H9 (cell line): ENCODE measurements around the gene MAP2K7. TPM values are rescaled to one million over a fixed set of nuclear protein-coding genes. Genes with fewer than 3 reads are reported as not detected.

Experiments used
- DNase-seq: peaks from one replicate; pipeline ENCODE4 v3.0.0-alpha.2; 2017
- H2AFZ ChIP-seq: one replicate; pipeline ENCODE4 v1.6.1; 2013; ENCODE audit warnings: mild to moderate bottlenecking, low read length, control low read depth, moderate library complexity
- H2AK5ac ChIP-seq: 2 replicates; pipeline ENCODE4 v1.6.1; 2013; ENCODE audit warnings: low read length, control low read depth, mixed read lengths; ENCODE audit not compliant: insufficient read length
- H2BK120ac ChIP-seq: one replicate; pipeline ENCODE4 v1.6.1; 2013; ENCODE audit warnings: low read depth, mild to moderate bottlenecking, low read length, control low read depth, inconsistent platforms; ENCODE audit not compliant: poor library complexity, severe bottlenecking
- H2BK12ac ChIP-seq: 2 replicates; pipeline ENCODE4 v1.6.1; 2013; ENCODE audit warnings: low read length, control low read depth, mixed read lengths, low read depth; ENCODE audit not compliant: insufficient read length
- H2BK15ac ChIP-seq: 2 replicates; pipeline ENCODE4 v1.6.1; 2013; ENCODE audit warnings: low read depth, low read length, control low read depth
- H2BK20ac ChIP-seq: one replicate; pipeline ENCODE4 v1.6.1; 2013; ENCODE audit warnings: low read depth, mild to moderate bottlenecking, low read length, control low read depth, inconsistent platforms; ENCODE audit not compliant: poor library complexity, severe bottlenecking
- H2BK5ac ChIP-seq: 2 replicates; pipeline ENCODE4 v1.6.1; 2013; ENCODE audit warnings: low read length, control low read depth, mixed read lengths; ENCODE audit not compliant: insufficient read length
- H3K14ac ChIP-seq: 2 replicates; pipeline ENCODE4 v1.6.1; 2013; ENCODE audit warnings: low read length, control low read depth; ENCODE audit not compliant: insufficient read depth
- H3K18ac ChIP-seq: 2 replicates; pipeline ENCODE4 v1.6.1; 2013; ENCODE audit warnings: low read depth, mild to moderate bottlenecking, mixed read lengths, low read length, control low read depth; ENCODE audit not compliant: insufficient read length
- H3K23ac ChIP-seq: 2 replicates; pipeline ENCODE4 v1.6.1; 2013; ENCODE audit warnings: low read length, control low read depth, mixed read lengths, low read depth; ENCODE audit not compliant: insufficient read length
- H3K23me2 ChIP-seq: 2 replicates; pipeline ENCODE4 v1.6.1; 2013; ENCODE audit warnings: low read depth, mild to moderate bottlenecking, mixed read lengths, low read length, control low read depth; ENCODE audit not compliant: insufficient read length, poor library complexity, severe bottlenecking
- H3K27ac ChIP-seq: 2 replicates; pipeline ENCODE4 v1.5.1; 2013; ENCODE audit warnings: low read length, control low read depth, mixed read lengths, low read depth; ENCODE audit not compliant: insufficient read length
- H3K27me3 ChIP-seq: 2 replicates; pipeline ENCODE4 v1.6.1; 2013; ENCODE audit warnings: low read length, control low read depth, inconsistent platforms; ENCODE audit not compliant: insufficient read depth
- H3K4ac ChIP-seq: 2 replicates; pipeline ENCODE4 v1.6.1; 2013; ENCODE audit warnings: low read depth, mild to moderate bottlenecking, control low read depth, inconsistent platforms, low read length, moderate library complexity
- H3K4me1 ChIP-seq: 2 replicates; pipeline ENCODE4 v1.6.1; 2013; ENCODE audit warnings: low read length, control low read depth, inconsistent platforms; ENCODE audit not compliant: insufficient read depth
- H3K4me2 ChIP-seq: 2 replicates; pipeline ENCODE4 v1.6.1; 2013; ENCODE audit warnings: low read length, control low read depth, mixed read lengths; ENCODE audit not compliant: insufficient read length, insufficient read depth
- H3K56ac ChIP-seq: 2 replicates; pipeline ENCODE4 v1.6.1; 2013; ENCODE audit warnings: low read depth, mild to moderate bottlenecking, mixed read lengths, low read length, control low read depth; ENCODE audit not compliant: insufficient read length
- H3K79me1 ChIP-seq: 2 replicates; pipeline ENCODE4 v1.6.1; 2013; ENCODE audit warnings: low read depth, mild to moderate bottlenecking, moderate library complexity, low read length, control low read depth, inconsistent platforms; ENCODE audit not compliant: insufficient read depth, poor library complexity, severe bottlenecking
- H3K79me2 ChIP-seq: 2 replicates; pipeline ENCODE4 v1.6.1; 2013; ENCODE audit warnings: low read length, control low read depth, inconsistent platforms; ENCODE audit not compliant: insufficient read depth
- H3K9ac ChIP-seq: 2 replicates; pipeline ENCODE4 v1.6.1; 2013; ENCODE audit warnings: low read length, control low read depth, mixed read lengths; ENCODE audit not compliant: insufficient read length; ENCODE audit errors: extremely low read depth
- H3K9me3 ChIP-seq: one replicate; pipeline ENCODE4 v1.6.1; 2013; ENCODE audit warnings: low read depth, low read length, inconsistent platforms; ENCODE audit not compliant: control insufficient read depth
- H3T11ph ChIP-seq: one replicate; pipeline ENCODE4 v1.6.1; 2013; ENCODE audit warnings: mild to moderate bottlenecking, low read length, control low read depth, inconsistent platforms
- H4K20me1 ChIP-seq: one replicate; pipeline ENCODE4 v1.6.1; 2013; ENCODE audit not compliant: control insufficient read depth, insufficient read length, insufficient read depth
- H4K5ac ChIP-seq: 2 replicates; pipeline ENCODE4 v1.6.1; 2013; ENCODE audit warnings: low read depth, mild to moderate bottlenecking, mixed read lengths, low read length, control low read depth; ENCODE audit not compliant: insufficient read length
- H4K8ac ChIP-seq: replicated peaks from 2 replicates; pipeline ENCODE4 v1.6.1; 2013; ENCODE audit warnings: low read length, control low read depth, mixed read lengths, low read depth; ENCODE audit not compliant: insufficient read length
- H4K91ac ChIP-seq: 2 replicates; pipeline ENCODE4 v1.6.1; 2013; ENCODE audit warnings: low read depth, mild to moderate bottlenecking, moderate library complexity, mixed read lengths, low read length, control low read depth; ENCODE audit not compliant: insufficient read length
- H3K27ac Mint-ChIP-seq, 3 experiments: 2 replicates in 2 of 3; 3 replicates in 1 of 3; pipeline ENCODE4 v1.8.0; 2020 to 2021; ENCODE audit warnings: mixed read lengths in 3 of 3, mild to moderate bottlenecking in 1 of 3, moderate library complexity in 1 of 3
- H3K27me3 Mint-ChIP-seq: 2 replicates; pipeline ENCODE4 v1.8.0; 2021; ENCODE audit warnings: low read depth, mild to moderate bottlenecking, moderate library complexity, mixed read lengths
- H3K36me3 Mint-ChIP-seq, 3 experiments: 2 replicates in 2 of 3; 3 replicates in 1 of 3; pipeline ENCODE4 v1.8.0; 2020 to 2021; ENCODE audit warnings: low read depth in 3 of 3, mixed read lengths in 3 of 3; ENCODE audit not compliant: insufficient read depth in 1 of 3
- H3K4me1 Mint-ChIP-seq, 2 experiments: 2 replicates each; pipeline ENCODE4 v1.8.0; 2020; ENCODE audit warnings: mixed read lengths in 2 of 2
- H3K4me3 Mint-ChIP-seq, 2 experiments: 2 replicates in 1 of 2; 3 replicates in 1 of 2; pipeline ENCODE4 v1.8.0; 2020 to 2021; ENCODE audit warnings: mild to moderate bottlenecking in 2 of 2, mixed read lengths in 2 of 2, moderate library complexity in 1 of 2
- H3K9me3 Mint-ChIP-seq, 2 experiments: 2 replicates in 1 of 2; 3 replicates in 1 of 2; pipeline ENCODE4 v1.8.0; 2020; ENCODE audit warnings: mild to moderate bottlenecking in 2 of 2, mixed read lengths in 2 of 2, moderate library complexity in 1 of 2
- WGBS: extraction: QIAGEN DNeasy Blood & Tissue Kit; methylation state at CpG from one replicate; pipeline ENCODE4 v1.1.7; 2013; ENCODE audit warnings: missing lambda C conversion rate, low lambda C conversion rate, mixed read lengths; ENCODE audit not compliant: insufficient read length; ENCODE audit errors: extremely low coverage; 5-methylcytosine and 5-hydroxymethylcytosine counted together
- total RNA-seq: library from RNA; stranded (reverse); gene quantifications from 2 replicates; pipeline ENCODE4 v1.2.1, GENCODE V29; 2021
- TF ChIP-seq, protein P1 (sequence below): fragments of 200-600 bp; sonication (generic); conservative IDR thresholded peaks from 3 replicates; pipeline ENCODE4 v1.8.0; 2021; ENCODE audit warnings: antibody characterized with exemption, mild to moderate bottlenecking

MAP2K7 gene
- total RNA-seq, 1 experiment from 2014 or later = 48.1 TPM

DNA sequence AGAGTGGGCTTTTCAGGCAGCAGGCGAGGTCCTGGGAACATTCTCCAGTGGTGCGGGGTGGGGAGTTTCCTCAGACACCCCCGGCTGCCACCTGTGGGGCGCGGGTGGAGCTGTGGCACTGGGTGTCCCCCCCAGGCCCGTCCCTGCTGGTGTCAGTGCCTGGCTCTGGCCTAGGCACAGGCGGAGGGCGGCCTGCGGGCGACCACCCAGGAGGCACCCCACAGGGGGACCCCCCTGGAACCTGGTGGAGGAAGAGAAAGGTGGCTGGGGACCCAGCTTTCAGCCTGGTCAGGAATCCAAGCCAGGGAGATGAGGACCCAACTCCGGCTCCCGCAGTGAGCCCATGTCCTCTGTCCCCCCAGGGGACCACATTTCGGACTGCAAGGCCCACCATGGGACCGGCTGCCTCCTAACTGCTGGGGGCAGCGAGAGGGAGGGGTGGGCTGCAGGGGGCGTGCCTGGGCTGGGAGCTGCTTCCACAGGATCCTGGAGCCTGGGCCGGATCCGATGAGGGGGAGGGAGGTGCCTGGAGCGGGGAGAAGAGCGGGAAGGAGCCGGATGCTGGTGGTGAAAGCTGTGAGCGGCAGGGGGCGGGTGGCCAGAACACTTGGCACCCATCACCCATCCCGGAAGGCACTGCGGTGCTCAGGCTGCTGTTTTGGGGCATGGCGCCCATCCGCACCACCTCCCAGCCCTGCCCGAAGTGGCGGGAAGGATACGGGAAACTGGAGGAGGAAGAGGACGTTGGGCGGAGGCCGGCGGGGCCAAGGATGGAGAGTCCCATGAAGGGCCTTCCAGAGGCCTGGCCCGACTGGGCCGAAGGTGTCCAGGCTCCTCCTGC lies 27.8 kb downstream of the MAP2K7 start:
- no peak overlapping the region for H4K5ac ChIP-seq
- Mint-ChIP-seq H3K27me3 (no peaks in the 10 kb centered on the region), H3K27ac (no peak overlapping the region), H3K4me1 (peaks cover 2 to 6% of the 10 kb centered on the region in 2 experiments), H3K4me3 (no peak overlapping the region), H3K9me3 (no peaks in the 10 kb centered on the region), H3K36me3 (peaks cover 22 to 71% (median 52%) of the 10 kb centered on the region in 3 experiments; a peak in 6 of 7 replicates)
- WGBS = no CpG with 5 or more reads among the region's 36 CpGs
- no peak overlapping the region for H4K8ac ChIP-seq
- TF ChIP-seq, protein P1, sequence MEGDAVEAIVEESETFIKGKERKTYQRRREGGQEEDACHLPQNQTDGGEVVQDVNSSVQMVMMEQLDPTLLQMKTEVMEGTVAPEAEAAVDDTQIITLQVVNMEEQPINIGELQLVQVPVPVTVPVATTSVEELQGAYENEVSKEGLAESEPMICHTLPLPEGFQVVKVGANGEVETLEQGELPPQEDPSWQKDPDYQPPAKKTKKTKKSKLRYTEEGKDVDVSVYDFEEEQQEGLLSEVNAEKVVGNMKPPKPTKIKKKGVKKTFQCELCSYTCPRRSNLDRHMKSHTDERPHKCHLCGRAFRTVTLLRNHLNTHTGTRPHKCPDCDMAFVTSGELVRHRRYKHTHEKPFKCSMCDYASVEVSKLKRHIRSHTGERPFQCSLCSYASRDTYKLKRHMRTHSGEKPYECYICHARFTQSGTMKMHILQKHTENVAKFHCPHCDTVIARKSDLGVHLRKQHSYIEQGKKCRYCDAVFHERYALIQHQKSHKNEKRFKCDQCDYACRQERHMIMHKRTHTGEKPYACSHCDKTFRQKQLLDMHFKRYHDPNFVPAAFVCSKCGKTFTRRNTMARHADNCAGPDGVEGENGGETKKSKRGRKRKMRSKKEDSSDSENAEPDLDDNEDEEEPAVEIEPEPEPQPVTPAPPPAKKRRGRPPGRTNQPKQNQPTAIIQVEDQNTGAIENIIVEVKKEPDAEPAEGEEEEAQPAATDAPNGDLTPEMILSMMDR = no peak
- H3K23ac ChIP-seq = no peak overlapping the region
- no peak for DNase-seq
- no peaks in the 10 kb centered on the region for H3K9me3 ChIP-seq
- H2BK5ac ChIP-seq = no peak overlapping the region
- H2AK5ac ChIP-seq = no peak overlapping the region
- no peak overlapping the region for H3K4ac ChIP-seq
- no peak overlapping the region for H3K56ac ChIP-seq
- H3K14ac ChIP-seq = no peak overlapping the region
- H2BK120ac ChIP-seq = no peak overlapping the region
- no peak overlapping the region for H3K9ac ChIP-seq
- no peaks in the 10 kb centered on the region for H3K79me2 ChIP-seq
- H3K4me2 ChIP-seq = no peak overlapping the region
- H2AFZ ChIP-seq = no peak overlapping the region
- H4K20me1 ChIP-seq = no peaks in the 10 kb centered on the region
- no peaks in the 10 kb centered on the region for H3K79me1 ChIP-seq
- H3K23me2 ChIP-seq = no peaks in the 10 kb centered on the region
- H3T11ph ChIP-seq = no peak overlapping the region
- H4K91ac ChIP-seq = no peak overlapping the region
- no peak overlapping the region for H2BK12ac ChIP-seq
- no peaks in the 10 kb centered on the region for H3K27me3 ChIP-seq
- no peak overlapping the region for H3K27ac ChIP-seq
- no peak overlapping the region for H2BK20ac ChIP-seq
- H3K18ac ChIP-seq = no peak overlapping the region
- H2BK15ac ChIP-seq = no peak overlapping the region
- H3K4me1 ChIP-seq = 0 out of 2 replicates have a peak, but pooled peaks cover 1% of the 10 kb centered on the region
